Measurements from ENCODE around the gene SH2D2A.
A peak's percentile ranks its signal among the peaks of the same experiment; 100 is the strongest.

The SH2D2A gene

DNA sequence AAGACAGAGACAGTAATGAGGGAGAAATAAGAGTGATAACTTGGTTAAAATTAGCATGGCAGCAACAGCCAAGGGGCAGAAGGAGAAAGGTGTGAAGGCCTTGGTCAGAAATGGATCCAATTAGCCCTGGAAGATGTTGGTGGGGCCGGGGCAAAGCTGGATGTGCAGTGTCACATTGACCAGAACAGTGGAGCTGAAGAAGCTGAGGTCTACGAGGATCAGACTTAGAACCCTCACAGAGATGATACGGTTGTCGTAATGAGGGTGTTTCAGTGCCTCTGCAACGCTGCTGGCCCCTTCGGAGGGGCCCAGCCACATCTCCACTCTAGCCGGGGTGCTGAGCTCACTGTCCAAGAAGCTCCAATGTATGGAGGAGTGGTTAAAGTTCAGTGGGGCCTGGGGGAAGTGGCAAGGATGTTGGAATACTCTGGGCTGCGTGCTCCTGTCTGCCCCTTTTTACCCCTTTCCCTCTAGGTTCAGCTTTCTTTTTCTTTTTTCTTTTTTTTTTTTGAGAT lies 14.2 kb downstream of the SH2D2A start:
- no peak for DNase-seq

DNA sequence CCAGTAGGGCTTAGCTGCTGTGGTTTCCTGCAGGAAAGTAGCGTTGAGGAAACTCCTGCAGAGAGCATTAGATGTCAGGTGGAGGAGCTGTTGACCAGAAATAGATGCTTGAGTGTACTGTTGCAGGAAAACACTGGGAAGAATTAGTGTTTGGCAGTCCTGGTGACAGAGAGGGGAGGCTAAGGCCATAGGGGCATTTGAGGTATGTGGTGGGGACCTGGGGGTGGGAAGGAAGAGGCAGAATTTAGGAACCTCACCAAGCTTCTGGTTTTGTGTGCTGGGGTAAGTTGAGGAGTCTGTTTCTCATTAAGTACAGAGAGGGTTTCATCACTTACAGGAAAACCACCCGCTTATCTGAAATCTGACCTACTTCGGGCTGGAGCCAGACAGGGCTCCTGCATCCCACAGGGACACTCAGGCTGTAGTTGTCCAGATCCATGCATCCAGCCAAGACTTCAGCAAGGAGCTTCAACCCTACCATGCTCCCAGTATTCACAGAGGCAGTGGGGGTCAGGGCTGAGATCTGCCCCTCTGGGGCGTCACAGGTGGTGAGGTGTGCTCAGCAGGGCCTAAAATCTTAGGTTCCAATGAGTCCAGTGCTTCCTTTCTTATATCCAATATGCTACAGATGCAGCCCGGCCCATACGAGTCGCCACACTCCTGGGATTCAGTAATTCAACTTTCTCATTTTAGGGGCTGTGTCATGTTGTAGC lies 15.1 kb downstream of the SH2D2A start:
- no peak for DNase-seq

DNA sequence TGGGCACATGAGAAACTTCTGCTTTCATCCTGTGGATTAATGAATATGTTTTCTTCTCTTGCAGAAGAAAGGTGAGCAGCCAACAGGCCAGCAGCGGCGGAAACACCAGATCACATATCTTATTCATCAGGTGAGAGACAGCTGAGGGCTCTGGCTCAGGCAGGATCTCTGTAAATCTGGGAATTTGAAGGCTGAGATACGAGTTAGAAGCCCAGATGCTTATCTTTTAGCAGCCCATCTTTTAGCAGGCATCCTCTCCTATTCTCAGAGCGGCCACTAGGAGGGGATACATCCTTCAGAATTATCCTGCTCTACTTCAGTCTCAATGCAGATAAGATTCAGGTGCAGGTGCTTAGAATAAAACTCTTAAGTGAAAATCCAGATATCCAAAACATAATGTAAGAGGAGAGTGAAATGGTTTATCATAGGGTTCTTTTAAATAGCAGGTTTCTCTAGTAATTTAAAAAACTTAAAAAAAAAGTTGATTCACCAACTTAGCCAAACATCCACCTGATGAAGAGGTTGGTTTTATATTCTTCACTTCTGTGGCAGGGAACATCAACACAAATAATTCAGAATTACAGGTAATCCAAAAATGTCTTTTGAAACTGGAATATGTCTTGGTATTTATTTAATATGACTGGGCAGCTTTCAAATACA lies 19.3 kb downstream of the SH2D2A start:
- DNase-seq: peak; percentile 60 to 77

DNA sequence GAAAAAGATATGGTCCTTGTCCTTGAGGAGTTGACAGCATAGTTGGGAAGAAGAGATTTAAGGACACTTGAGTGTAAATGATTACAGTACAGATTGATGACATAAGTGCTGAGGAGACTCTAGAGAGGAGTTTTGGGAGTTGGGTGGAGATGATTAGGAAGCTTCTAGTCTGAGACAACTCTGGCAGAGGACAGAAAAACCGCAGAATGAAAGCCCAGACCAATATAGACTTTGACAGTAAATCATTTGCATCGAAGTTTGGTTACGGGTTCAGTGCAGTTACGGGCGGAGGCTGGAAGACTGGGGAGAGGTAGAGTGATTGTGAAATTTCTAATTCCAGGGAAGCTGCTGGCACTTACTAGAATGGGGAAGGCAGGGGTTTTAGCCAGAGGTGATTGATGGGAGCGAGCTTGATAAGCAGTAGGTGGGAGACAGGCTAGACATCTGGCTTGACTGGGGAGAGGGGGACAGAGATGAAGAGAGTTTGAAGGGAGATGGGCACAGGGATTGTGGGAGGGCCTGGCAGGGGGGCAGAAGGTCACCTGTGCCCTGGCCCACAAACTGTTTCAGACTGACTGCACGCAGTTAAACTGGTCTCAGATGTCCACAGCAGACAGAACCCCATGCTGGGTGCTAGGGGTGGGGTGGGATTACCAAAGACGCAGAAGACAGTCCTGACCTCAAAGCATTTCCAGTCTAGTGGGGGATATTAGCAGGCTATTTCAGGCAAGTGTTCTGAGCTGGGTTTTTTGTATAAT lies 20.1 kb downstream of the SH2D2A start:
- DNase-seq: no peak

DNA sequence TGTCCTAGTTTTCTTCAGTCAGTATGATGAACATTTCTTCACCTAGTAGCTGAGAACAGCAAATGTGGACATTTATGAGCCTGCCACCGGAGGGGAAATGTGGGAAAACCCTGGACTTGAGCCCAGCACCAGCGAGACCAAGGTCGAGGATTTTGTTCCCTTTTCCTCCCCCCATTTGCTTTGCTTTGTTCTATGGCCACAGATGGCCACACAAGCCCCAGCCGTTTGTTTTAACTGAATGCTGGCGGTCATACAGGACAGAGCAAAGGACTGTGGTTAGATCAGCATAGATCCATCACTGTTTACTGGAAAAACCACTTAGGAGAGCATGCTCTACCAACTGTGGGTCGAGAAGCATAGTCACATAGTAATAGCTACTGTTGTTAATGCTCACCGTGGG lies 20.9 kb downstream of the SH2D2A start:
- no peak for DNase-seq

DNA sequence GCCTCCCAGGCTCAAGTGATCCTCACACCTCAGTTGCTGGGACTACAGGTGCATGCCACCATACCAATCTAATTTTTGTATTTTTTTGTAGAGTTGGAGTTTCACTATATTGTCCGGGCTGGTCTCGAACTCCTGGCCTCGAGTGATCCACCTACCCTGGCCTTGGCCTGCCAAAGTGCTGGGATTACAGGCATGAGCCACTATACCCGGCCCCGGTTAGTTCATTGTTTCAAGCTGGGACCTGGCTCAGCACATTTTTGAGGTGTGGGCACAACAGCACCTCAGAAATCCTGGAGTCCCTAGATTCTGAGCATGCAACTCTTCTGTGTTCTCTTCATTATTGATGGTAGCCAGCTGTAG lies 21.3 kb downstream of the SH2D2A start:
- DNase-seq: no peak

DNA sequence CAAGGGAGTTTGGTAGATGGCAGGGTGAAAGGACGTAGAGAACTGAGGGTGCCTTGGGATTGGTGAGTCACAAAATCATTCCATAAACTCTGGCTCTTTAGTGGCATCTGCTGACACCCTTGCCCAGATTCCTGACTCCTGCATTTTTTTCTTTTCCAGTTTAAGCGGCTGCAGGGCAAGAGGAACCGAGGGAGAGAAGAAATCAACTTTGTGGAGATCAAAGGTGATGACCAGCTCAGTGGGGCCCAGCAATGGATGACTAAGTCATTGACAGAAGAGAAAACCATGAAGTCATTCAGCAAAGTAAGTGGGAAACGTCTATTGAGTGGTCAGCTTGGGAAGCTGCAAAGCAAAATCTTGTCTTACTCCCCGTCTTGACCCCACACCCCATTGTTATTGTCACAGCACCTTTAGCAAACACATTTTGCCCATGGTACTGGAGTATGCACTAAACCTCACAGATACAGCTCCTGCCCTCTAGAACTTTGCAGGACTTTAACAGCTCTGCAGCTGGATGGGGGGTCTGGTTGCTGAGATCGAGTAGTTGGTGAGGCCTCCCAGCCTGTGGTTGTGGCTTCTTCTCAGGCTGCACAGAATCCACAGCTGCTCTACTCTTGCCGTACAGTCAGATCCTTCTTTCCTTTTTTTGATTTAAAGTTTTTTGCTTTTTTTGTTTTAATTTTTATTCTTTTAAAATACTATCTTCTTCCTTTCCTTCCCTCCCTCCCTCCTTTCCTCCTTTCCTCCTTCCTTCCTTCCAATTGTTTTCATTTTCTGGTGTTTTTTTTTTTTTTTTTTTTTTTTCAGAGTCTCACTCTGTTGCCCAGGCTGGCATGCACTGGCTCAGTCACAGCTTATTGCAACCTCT lies 21.9 kb downstream of the SH2D2A start:
- DNase-seq: no peak

DNA sequence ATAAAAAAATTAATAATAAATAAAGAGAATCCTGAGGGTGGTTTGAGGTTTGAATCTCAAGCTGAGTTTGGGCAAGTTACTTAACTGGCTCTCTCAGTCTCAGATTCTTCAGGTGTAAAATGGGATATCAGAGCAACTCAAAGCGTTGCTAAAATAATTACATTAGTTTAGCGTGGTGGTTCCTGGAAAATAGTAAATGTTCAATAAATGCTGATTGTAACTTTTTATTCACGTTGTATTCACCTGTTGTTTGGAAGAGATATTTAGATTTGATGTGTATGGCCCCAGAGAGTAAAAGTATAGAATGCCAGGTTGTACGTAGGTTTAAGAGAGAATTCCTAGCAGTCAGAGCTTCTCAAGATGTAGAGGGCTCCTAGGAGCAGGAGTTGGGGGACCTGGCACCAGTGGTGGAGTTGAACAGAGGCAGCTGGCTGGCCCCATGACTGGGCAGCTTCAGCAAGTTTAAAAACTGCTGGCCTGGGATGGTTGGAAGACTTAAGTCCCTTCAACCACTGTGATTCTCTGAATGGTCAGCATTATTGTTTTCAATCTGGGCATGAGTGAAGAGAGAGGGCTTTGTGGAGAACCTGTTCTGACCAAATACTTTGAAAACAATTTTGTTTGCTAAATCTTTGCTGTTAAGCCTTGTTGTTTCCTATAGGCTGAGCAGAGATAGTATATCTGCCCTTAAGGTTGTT lies 26.9 kb downstream of the SH2D2A start:
- DNase-seq: no peak

DNA sequence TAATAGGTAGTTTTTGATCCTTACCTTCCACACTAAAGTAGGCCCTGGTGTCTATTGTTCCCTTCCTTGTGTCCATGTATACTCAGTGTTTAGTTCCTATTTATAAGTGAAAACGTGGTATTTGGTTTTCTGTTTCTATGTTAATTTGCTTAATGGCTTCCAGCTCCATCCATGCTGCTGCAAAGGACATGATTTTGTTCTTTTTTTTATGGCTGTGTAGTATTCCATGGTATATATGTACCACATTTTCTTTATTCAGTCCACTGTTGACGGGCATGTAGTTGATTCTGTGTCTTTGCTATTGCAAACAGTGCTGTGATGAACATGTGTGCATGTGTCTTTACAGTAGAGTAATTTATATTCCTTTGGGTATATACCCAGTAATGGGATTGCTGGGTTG lies 28.5 kb downstream of the SH2D2A start:
- DNase-seq: no peak

DNA sequence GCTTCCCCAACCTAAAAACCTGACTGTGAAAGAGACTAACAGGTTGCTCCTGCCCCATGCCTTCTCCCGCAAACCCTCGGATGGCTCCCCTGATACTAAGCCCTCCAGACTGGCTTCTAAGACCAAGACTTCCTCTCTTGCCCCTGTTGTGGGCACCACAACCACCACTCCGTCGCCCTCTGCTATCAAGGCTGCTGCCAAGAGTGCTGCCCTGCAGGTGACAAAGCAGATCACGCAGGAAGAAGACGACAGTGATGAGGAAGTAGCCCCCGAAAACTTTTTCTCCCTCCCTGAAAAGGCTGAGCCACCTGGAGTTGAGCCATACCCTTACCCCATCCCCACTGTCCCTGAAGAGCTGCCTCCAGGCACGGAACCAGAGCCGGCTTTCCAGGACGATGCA lies 30.0 kb downstream of the SH2D2A start:
- no peak for DNase-seq

DNA sequence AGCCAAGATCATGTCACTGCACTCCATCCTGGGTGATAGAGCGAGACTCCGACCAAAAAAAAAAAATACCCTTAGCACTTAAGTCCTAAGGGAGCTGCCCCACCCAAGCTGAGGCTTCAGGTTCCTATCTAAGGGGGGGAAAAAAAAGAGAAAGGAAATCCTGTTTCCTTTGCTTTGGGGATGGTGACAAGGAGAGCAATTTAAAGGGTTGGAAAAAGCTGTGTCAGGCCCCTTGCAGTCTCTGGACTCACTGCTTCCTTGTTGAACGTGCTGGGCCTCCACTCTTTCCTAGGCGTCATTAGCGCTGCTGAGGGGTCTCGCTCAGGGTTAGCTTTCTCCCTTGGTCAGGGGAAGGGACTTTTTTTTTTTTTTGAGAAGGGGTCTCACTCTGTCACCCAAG lies 31.2 kb downstream of the SH2D2A start:
- DNase-seq: no peak

DNA sequence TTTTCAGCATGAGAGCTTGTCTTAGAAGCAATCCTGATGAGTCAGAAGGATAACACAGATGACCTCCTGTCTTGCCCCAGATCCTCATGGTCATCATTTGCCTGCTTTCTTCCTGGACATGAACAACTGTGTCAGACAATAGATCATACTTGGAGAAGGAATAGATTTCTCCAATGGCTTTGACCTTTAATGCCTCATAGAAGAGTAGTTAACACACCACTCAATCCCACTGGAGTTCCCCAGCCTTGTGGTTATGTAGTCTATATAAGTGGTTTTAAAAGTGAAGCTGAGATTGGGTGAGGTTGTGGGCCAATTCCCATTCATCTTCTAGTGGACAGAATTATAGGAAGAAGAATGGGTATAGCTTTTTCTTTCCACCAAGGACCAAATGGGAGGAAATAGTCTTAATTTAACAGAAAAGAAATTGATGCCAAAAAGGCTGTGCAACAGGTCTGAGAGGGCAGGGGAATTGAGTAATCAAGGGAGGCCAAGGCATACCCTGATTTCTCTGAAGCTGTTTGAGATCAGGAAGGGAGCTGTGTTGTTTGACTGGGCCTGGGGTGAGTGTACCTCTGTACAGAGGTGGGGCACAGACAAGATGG lies 35.0 kb downstream of the SH2D2A start:
- DNase-seq: no peak

DNA sequence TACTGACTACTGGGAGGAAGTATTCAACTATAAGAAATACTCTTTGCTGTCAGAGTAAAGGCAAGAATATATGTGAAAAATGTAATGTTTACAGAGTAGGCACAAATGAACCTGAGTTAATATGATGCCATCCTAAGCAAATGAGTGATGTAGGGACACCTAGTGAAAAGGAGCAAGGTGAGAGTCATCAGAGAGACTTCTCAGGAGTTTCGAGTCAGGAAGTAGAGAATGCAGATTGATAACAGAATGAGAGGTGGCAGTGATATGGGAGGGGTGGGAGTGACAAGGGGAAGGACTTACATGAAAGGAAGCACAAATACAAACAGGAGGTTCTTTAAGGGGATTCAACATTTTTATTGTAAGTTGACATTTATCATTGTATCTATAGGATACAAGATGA lies 39.1 kb downstream of the SH2D2A start:
- no peak for DNase-seq

DNA sequence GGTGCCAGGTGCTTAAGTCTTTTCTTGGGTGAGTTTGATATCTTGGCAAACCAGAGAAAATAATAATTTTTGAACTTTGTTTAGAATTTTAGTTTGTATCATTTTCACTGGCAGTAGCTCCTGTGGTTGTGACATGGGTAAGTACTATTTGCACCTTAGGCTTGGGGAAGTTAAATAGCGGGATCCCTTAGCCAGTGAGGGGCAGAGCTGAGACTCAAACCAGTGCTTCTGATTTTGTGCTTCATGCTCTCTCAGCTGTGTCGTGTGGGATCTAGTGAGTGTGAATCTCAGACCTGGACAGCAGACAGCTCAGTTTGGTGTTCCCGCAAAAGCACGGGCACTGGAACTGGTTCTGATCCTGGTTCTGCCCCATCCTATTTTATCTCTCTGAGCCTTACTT lies 39.7 kb downstream of the SH2D2A start:
- no peak for DNase-seq

DNA sequence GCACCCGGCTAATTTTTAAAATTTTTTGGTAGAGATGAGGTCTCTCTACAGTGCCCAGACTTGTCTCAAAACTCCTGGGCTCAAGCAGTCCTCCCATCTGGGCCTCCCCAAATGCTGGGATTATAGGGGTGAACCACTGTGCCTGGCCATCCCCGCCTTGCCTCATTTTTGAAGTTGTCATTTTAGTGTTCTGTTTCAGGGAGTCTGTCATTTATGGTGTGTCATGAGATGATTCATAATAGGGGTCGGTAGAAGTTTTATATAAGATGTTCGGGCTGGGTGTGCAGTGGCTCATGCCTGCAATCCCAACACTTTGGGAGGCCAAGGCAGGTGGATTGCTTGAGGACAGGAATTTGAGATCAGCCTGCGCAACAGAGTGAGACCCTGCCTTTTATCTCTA lies 40.8 kb downstream of the SH2D2A start:
- no peak for DNase-seq

DNA sequence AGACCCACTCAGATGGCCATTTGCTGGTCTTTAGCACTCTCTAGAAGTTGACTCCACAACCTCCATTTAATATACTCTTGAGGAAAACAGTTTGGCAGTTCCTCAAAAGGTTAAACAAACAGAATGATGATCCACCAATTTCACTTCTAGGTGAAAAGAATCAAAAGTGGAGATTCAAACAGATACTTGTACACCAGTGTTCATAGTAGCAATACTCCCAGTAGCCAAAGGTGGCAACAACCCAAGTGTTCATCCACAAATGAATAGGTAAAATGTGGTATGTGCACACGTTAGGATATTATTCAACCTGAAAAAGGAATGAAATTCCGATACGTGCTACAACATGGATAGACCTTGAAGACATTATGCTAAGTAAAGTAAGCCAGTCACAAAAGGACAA lies 43.0 kb downstream of the SH2D2A start:
- no peak for DNase-seq

DNA sequence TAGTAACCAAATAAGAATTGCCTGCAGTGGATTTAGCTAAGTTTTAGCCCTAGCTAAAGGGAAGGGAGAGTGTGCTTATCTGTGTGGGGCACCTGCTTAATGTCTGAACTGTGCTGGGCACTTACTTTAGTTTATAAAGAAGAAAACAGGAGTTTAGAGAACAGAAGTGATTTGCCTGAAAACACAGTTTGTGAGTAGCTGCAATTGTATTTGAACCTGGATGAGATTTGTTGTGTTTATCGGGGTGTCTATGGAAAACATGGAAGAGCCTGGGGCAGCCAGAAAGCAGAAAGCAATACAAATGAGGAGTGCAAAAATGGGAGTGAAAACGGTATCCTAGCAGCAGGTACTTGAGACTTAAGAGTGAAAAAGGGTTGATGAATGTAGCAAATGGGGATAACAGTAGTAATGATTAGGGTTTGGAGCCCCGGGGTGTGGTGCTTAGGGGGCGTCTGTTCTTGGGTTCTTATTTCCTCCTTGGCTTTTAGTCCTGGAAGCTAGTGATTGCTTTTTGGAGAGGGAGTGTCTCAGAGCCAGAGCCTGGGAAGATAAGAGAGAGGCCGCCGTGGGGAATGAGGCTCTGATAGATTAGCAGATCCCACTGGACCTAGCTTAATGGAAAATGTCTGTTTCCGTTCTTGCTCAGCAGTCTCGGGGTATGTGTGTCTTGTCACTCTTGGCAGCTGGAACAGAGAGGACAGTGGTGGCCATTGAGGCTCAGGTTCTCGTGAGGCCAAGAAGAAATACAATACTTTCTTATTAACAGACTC lies 43.7 kb downstream of the SH2D2A start:
- no peak for DNase-seq

DNA sequence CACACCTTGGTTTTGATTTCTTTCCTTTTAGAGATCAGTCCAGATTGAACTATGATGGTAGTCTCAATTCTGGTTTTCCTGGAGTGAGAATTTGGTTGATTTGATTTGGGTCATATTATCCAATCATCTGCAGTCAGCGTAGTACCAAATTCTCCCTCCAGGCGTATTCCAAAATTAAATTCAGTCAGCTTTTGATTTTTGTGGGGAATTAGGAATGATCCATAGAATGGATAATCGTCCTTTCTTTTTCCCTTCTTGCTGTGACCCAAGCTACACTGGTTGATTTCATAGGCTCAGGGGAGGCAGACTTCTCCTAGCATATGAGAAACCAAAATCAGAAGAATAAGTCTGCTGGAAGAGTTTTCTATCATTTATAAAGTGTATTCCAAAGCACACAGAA lies 44.4 kb downstream of the SH2D2A start:
- DNase-seq: no peak

DNA sequence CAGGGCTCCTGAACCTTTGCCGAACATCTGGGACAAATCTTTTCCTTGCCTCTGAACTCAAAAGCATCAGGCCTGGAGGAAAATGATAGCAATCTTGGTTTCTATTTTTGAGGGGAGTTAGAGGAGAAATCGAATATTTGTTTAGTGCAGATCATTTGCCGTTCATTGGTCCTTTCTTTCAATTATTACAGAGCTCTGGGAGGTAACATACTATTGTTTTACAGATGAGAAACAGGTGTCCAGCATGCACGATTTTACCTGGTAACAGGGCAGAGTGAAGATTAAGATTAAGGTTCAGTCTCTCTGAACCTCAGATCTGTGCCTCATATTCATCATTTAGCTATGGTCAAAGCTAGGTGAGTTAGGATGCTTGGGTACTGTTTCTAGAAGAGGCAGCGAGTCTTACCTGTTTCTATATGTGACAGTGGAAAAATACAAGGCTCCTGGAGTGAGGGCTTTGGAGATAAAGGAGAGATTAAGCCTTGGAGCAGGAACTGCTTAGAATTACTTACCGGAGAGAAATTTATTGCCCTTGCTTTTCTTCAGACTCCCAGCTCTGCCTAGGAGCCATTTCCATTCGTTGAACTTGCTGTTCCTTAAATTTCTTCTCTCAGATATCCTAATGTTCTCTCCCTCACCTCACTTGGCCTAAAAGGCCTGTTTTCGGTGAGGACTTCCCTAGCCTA lies 47.9 kb downstream of the SH2D2A start:
- DNase-seq: no peak

DNA sequence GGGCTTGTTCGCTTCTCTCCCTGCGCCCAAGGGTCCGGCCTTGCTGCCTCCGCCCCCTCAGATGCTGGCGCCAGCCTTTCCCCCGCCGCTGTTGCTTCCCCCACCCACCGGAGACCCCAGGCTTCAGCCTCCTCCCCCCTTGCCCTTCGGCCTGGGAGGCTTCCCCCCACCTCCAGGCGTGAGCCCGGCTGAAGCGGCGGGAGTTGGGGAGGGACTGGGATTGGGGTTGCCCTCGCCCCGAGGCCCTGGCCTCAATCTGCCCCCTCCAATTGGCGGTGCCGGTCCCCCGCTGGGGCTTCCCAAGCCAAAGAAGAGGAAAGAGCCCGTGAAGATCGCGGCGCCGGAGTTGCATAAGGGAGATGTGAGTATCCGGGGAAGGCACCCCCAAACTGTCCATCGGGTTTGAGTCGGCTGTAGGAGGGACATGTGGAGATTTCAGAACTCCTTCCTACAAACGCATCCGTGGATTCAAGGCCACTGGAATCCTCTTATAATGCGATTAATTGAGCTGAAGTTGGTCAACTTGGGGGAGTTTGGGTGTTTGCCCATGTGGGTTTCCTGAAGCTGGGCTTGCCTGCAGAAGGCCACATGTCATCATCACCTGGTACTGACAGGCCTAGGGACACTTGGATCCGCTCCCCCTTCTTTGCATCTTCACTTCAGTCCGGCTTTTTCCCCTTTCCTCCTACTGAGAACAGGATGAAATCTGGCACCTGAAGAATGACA lies 48.6 kb downstream of the SH2D2A start:
- peak; percentile 24 to 31 for DNase-seq

Measured in CD4-positive, alpha-beta T cell treated with Interleukin-1 beta for 1 hour (primary cell).